ENCODE measurements around the gene NAT10. TPM values are rescaled to one million over a fixed set of nuclear protein-coding genes. Genes with fewer than 3 reads are reported as not detected.
"Not testable (repeated sequence)": the region's sequence is repeated elsewhere in the genome, so short reads cannot be mapped to it uniquely, and the experiment has no call there.

Gene NAT10
- total and polyA plus RNA-seq, 5 donors = 11.9 to 24.7 (median 21.2) TPM

DNA sequence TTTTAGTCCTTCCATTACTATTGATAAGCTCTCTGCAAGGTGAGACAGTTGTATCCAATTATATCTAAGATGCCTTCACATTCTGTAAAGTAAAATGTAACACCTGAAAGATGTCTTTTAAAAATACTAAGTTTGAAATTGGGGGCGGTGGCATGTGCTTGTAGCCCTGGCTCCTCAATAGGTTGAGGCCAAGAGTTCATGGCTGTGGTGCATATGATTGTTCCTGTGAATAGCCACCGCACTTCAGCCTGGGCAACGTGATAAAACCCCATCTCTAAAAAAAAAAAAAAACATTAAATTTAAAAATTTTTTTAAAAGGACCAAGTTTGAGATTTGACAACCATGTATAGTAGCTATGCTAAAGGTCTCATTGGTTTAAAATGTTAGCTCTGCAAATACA lies 33.4 kb upstream of the NAT10 start:
- 70% methylated on average over 3 of the region's 3 CpGs for WGBS
- Histone ChIP-seq H3K9me3 (ENCODE audit: control insufficient read depth, low read length) (no peaks in the 10 kb centered on the region), H3K27ac (ENCODE audit: low read length) (no peak overlapping the region), H3K4me3 (ENCODE audit: low read length) (no peak overlapping the region), H3K27me3 (ENCODE audit: control insufficient read depth, insufficient read depth) (no peaks in the 10 kb centered on the region), H3K4me1 (ENCODE audit: control insufficient read depth, insufficient read depth, low read length) (peaks cover 7% of the 10 kb centered on the region)
- intact Hi-C loops (cut with DNase I) = no loop called here
- no peak for ATAC-seq
- DNase-seq = no peak

DNA sequence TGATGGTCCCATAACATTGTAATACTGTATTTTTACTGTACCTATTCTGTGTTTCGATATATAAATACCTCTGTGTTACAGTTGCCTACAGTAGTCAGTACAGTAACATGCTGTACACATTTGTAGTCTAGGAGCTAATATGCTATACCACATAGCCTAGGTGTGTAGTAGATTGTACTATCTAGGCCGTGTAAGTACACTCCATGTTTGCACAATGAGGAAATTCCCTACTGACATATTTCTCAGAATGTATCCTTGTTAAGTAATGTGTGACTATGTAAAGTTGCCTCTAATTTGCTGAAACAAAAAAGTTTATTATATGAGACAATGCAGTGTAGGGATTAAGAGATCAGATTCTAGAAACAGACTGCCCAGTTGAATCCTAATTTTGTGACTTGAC lies 32.6 kb upstream of the NAT10 start:
- intact Hi-C loops (cut with DNase I) = no loop called here
- no peak for ATAC-seq
- H3K27ac ChIP-seq (ENCODE audit: low read length) = no peak overlapping the region
- no peaks in the 10 kb centered on the region for H3K9me3 ChIP-seq (ENCODE audit: control insufficient read depth, low read length)
- WGBS = 69% methylated on average over 2 of the region's 2 CpGs
- DNase-seq = no peak
- peaks cover 4% of the 10 kb centered on the region for H3K4me1 ChIP-seq (ENCODE audit: control insufficient read depth, insufficient read depth, low read length)
- no peak overlapping the region for H3K4me3 ChIP-seq (ENCODE audit: low read length)
- H3K27me3 ChIP-seq (ENCODE audit: control insufficient read depth, insufficient read depth) = no peaks in the 10 kb centered on the region

DNA sequence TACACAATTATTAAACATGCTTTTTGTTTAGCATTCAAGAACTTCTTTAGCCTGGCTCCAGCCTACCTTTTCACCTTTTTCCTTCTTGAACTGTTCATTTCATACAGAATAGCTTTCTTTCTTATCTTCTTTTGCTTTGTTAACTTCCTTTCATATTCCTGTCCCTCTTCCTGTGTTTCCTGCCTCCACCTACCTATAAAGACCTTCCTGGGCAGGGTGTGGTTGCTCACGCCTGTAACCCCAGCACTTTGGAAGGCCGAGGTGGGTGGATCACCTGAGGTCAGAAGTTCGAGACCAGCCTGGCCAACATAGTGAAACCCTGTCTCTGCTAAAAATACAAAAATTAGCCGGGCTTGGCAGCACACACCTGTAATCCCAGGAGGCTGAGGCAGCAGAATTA lies 31.0 kb upstream of the NAT10 start:
- Histone ChIP-seq H3K4me3 (ENCODE audit: low read length) (no peak overlapping the region), H3K9me3 (ENCODE audit: control insufficient read depth, low read length) (no peaks in the 10 kb centered on the region), H3K27me3 (ENCODE audit: control insufficient read depth, insufficient read depth) (no peaks in the 10 kb centered on the region), H3K27ac (ENCODE audit: low read length) (no peak overlapping the region), H3K4me1 (ENCODE audit: control insufficient read depth, insufficient read depth, low read length) (peaks cover 2% of the 10 kb centered on the region)
- intact Hi-C loops (cut with DNase I) = no loop called here
- no peak for ATAC-seq
- 70% methylated on average over 4 of the region's 4 CpGs for WGBS
- DNase-seq = no peak

DNA sequence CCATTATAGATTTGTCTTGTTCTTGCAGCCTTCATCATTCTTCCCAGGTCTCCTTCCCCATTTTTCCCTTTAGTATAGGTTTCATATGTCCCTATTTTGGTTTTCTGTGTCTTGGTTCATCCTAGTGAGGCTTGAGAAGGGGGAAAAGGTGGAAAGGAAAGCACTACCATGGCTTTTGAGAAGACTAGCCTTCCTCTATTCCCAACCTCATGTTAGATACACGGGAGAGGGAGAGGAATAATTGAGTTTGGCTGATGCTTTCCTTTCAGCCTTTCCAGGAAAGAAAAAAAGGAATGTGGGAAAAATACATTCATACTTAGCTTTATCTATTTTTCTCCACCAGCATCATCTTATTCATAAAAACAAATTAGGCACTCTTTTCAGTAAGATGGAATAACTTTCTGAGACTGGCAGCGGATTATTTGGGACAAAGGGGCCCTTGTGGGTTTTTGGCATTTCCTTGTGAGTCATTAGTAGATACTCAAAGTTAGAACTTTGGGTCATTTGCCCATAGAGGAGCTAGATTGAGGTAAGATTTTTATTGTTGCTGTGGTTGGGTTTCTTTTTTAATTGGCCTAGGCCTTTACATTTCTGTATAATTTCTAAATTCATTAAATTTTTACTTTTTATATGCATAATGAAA lies 30.1 kb upstream of the NAT10 start:
- intact Hi-C loops (cut with DNase I) = no loop called here
- Histone ChIP-seq H3K27me3 (ENCODE audit: control insufficient read depth, insufficient read depth) (no peaks in the 10 kb centered on the region), H3K4me1 (ENCODE audit: control insufficient read depth, insufficient read depth, low read length) (peaks cover under 1% of the 10 kb centered on the region), H3K9me3 (ENCODE audit: control insufficient read depth, low read length) (no peaks in the 10 kb centered on the region), H3K27ac (ENCODE audit: low read length) (no peak overlapping the region), H3K4me3 (ENCODE audit: low read length) (no peak overlapping the region)
- ATAC-seq (no peak), DNase-seq (no peak)
- WGBS = 52% methylated on average over 2 of the region's 2 CpGs

DNA sequence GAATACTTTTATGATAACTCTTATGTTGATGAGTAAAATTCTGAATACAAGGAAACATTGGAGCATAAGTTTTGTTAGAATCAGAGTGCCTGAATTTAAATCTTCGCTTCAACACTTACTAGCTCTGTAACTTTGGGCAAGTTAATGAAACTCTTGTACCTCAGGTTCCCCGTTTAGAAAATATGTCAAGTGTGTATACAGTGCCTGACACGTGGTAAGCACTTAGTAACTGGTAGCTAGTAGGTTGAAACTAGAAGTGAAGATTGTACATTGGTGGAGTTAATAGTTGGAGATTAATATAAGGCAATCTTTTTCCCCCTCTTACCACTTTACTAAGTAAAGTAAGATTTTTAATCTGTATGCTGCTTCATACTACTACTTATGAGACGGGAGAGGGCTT lies 24.8 kb upstream of the NAT10 start:
- no peak for ATAC-seq
- DNase-seq = no peak
- Histone ChIP-seq H3K9me3 (ENCODE audit: control insufficient read depth, low read length) (no peaks in the 10 kb centered on the region), H3K27me3 (ENCODE audit: control insufficient read depth, insufficient read depth) (no peaks in the 10 kb centered on the region), H3K27ac (ENCODE audit: low read length) (no peak overlapping the region), H3K4me1 (ENCODE audit: control insufficient read depth, insufficient read depth, low read length) (no peaks in the 10 kb centered on the region), H3K4me3 (ENCODE audit: low read length) (no peak overlapping the region)
- WGBS = 75% methylated on average over 4 of the region's 4 CpGs
- intact Hi-C loops (cut with DNase I) = no loop called here

DNA sequence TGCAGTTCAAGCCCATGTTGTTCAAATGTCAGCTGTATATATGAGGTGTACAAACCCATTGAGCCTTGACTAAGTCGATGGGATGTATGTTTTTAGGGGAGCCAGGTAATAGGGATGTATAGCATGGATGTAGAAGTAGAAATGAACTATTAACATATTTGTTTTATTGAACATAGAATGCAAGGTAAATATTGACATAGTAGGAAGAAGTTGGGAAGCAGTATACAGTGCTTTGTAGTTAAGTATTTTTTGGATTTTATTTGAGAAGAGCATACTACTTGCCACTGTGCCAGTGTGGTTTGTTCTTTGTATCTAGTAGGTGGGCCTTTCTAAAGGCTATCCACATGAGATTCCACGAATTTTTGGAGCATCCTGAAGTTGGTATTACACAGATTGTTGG lies 20.8 kb upstream of the NAT10 start:
- intact Hi-C loops (cut with DNase I) = no loop called here

DNA sequence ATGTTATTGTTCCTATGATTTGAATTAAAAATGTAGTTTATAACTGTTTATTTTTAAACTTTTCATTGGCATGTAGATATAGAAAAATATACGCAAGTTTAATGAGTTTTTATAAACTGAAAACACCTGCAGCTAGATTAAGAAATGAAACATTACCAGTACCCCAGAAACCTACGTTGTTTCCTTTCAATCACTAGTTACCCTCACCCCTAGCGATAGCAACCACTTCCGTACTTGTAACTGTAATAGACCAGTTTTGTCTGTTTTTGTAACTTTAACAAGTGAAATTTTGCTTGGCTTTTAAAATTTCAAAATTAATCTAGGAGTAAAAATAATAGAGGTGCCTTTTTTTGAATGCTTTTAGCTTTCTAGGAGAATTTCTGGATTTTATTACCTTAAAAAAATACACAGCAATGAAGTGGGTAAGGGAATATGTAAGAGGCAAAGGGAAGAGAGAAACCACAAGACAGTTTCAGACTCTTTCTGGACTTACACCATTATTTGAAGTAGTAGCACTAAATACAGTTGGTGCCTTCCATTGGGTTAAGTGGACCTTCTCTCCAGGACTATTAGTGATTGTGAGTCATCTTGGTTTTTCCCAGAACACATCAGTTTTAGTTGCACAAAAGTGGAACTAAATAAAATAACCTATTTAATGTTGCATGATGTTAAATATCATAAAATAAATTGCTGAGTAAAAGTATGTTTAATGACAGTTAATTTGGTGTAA lies 18.7 kb upstream of the NAT10 start:
- Histone ChIP-seq H3K27me3 (ENCODE audit: control insufficient read depth, insufficient read depth) (no peaks in the 10 kb centered on the region), H3K27ac (ENCODE audit: low read length) (no peak overlapping the region), H3K4me1 (ENCODE audit: control insufficient read depth, insufficient read depth, low read length) (no peaks in the 10 kb centered on the region), H3K9me3 (ENCODE audit: control insufficient read depth, low read length) (no peaks in the 10 kb centered on the region), H3K4me3 (ENCODE audit: low read length) (no peak overlapping the region)
- 85% methylated on average over 4 of the region's 4 CpGs for WGBS
- intact Hi-C loops (cut with DNase I) = no loop called here
- ATAC-seq = no peak
- no peak for DNase-seq

More for the DNA sequence above, 20.8 kb upstream of the NAT10 start:
- Histone ChIP-seq H3K27me3 (ENCODE audit: control insufficient read depth, insufficient read depth) (no peaks in the 10 kb centered on the region), H3K4me1 (ENCODE audit: control insufficient read depth, insufficient read depth, low read length) (no peaks in the 10 kb centered on the region), H3K27ac (ENCODE audit: low read length) (no peak overlapping the region), H3K4me3 (ENCODE audit: low read length) (no peak overlapping the region), H3K9me3 (ENCODE audit: control insufficient read depth, low read length) (no peaks in the 10 kb centered on the region)
- DNase-seq = no peak
- 89% methylated on average over 2 of the region's 2 CpGs for WGBS
- ATAC-seq = no peak

DNA sequence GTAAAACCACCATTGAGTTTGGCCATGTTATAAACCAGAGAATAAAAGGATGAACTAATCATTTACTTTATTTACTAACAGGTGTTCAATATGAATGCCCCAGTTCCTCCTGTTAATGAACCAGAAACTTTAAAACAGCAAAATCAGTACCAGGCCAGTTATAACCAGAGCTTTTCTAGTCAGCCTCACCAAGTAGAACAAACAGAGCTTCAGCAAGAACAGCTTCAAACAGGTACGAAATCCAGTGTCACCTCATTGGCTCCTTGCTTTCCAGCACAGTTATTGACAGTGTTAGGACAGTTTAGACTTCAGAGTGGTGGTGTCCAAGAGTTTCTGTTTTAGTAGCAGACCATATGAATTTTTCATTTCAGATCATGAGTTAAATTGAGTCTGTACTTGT lies 13.6 kb upstream of the NAT10 start:
- WGBS = 90% methylated on average over 1 of the region's 1 CpG
- ATAC-seq (no peak), DNase-seq (no peak)
- no peak overlapping the region for H3K27ac ChIP-seq (ENCODE audit: low read length)
- intact Hi-C loops (cut with DNase I) = no loop called here
- no peaks in the 10 kb centered on the region for H3K27me3 ChIP-seq (ENCODE audit: control insufficient read depth, insufficient read depth)
- H3K4me3 ChIP-seq (ENCODE audit: low read length) = no peak overlapping the region
- no peaks in the 10 kb centered on the region for H3K9me3 ChIP-seq (ENCODE audit: control insufficient read depth, low read length)
- H3K4me1 ChIP-seq (ENCODE audit: control insufficient read depth, insufficient read depth, low read length) = no peaks in the 10 kb centered on the region

DNA sequence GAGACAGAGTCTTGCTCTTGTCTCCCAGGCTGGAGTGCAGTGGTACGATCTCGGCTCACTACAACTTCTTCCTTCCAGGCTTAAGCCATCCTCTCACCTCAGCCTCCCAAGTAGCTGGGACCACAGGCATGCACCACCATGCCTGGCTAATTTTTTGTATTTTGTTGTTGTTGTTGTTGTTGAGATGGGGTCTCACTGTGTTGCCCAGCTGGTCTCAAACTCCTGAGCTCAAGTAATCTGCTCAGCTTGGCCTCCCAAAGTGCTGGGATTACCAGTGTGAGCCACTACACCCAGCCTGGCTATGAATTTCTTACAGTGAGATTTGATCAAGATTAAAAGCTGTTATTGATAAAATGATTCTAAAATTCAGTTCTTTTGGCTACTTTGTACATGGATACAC lies 10.5 kb upstream of the NAT10 start:
- H3K27ac ChIP-seq (ENCODE audit: low read length); H3K27me3 ChIP-seq (ENCODE audit: control insufficient read depth, insufficient read depth); DNase-seq; H3K4me3 ChIP-seq (ENCODE audit: low read length); H3K4me1 ChIP-seq (ENCODE audit: control insufficient read depth, insufficient read depth, low read length); H3K9me3 ChIP-seq (ENCODE audit: control insufficient read depth, low read length); ATAC-seq; intact Hi-C loops (cut with DNase I): not testable (repeated sequence)
- WGBS = 96% methylated on average over 2 of the region's 2 CpGs

DNA sequence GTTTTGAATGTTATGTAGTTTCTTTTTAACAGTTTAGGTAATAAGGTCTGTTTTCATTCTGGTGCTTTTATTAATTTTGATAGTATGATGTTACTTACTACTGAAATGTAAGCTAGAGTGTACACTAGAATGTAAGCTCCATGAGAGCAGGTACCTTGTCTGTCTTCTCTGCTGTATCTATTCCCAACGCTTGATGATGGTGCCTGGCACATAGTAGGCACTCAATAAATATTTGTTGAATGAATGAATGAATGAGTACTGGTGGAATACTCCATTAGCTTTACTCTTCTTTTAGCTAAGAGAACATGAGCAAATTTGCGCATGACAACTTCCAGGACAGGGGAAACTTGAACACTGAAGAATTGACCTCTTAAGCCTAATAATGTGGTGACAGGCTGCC lies 6.6 kb upstream of the NAT10 start:
- ATAC-seq (no peak), DNase-seq (no peak)
- H3K27me3 ChIP-seq (ENCODE audit: control insufficient read depth, insufficient read depth) = no peaks in the 10 kb centered on the region
- H3K4me1 ChIP-seq (ENCODE audit: control insufficient read depth, insufficient read depth, low read length) = no peaks in the 10 kb centered on the region
- no peak overlapping the region for H3K27ac ChIP-seq (ENCODE audit: low read length)
- no peaks in the 10 kb centered on the region for H3K9me3 ChIP-seq (ENCODE audit: control insufficient read depth, low read length)
- no peak overlapping the region for H3K4me3 ChIP-seq (ENCODE audit: low read length)
- WGBS = 91% methylated on average over 2 of the region's 2 CpGs
- intact Hi-C loops (cut with DNase I) = no loop called here

DNA sequence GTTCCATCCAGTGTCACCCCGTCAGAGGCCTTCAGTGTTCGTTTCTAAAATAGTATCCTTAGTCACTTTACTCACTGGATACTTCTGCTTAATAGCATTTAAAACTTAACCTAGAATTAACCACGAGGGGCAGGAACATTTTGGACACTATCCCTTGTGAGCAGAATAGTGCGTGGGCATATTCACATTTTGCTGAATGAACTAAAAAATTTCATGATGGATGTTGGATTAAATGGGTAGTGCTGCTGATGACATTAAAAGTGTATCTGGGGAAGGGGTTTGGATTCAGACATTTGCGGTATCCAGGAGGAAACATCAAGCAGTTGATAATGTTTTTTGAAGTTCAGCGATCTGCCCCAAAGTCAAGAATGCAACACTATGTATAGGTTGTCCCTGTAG lies 750 bp upstream of the NAT10 start:
- ATAC-seq = no peak

More for the DNA sequence above, 750 bp upstream of the NAT10 start:
- H3K27ac ChIP-seq (ENCODE audit: low read length) = peak overlapping the region; percentile 86
- H3K4me3 ChIP-seq (ENCODE audit: low read length) = peak overlapping the region; percentile 50
- no peaks in the 10 kb centered on the region for H3K27me3 ChIP-seq (ENCODE audit: control insufficient read depth, insufficient read depth)
- no peak for DNase-seq
- whole genome bisulfite sequencing = 14% methylated on average over 6 of the region's 6 CpGs
- intact Hi-C loops (cut with DNase I) = loop anchor here in 2 of 4 donors (2.0 to 10.0 kb wide), 2 partner anchors 50 to 52 kb away; partner anchors contain the start of gene CAPRIN1 (in 1 of the 2)
- H3K9me3 ChIP-seq (ENCODE audit: control insufficient read depth, low read length) = no peaks in the 10 kb centered on the region
- no peaks in the 10 kb centered on the region for H3K4me1 ChIP-seq (ENCODE audit: control insufficient read depth, insufficient read depth, low read length)
